K562 (cell line): ENCODE data around the gene ITGA11. TPM values are rescaled to one million over a fixed set of nuclear protein-coding genes. Genes with fewer than 3 reads are reported as not detected.

Experiments used
- ATAC-seq: fragments of 200-7000 bp; cut with Tn5 transposase; 3 replicates; pipeline ENCODE4 v1.9.1; 2020; ENCODE audit warnings: moderate library complexity
- BruUV-seq: library from RNA; stranded (reverse); fragments of 400-500 nt; replicated peaks from 2 replicates; lab custom pipeline; 2021; lab: Mats Ljungman, UMichigan
- CTCF ChIA-PET: fragments of 300-600 bp; formaldehyde crosslinking; extraction: SDS; loops from one replicate; lab custom pipeline; 2021; ENCODE audit warnings: low intra/inter-chr PET ratio; lab: Yijun Ruan, JAX
- POLR2A ChIA-PET: fragments of 300-600, 350-650 bp; sonication (Branson Sonifier 250); formaldehyde crosslinking; extraction: SDS; loops from one replicate; lab custom pipeline; 2021; ENCODE audit warnings: antibody characterized with exemption, inconsistent platforms; lab: Yijun Ruan, JAX
- DNase-seq, 4 experiments: peaks; one replicate each; pipeline versions ENCODE4 v3.0.0 to v3.0.0-alpha.2; 2011 to 2018; ENCODE audit warnings: low spot score in 3 of 4, mixed read lengths in 3 of 4; ENCODE audit errors: extremely low read depth in 1 of 4
- FAIRE-seq: peaks from 2 replicates; lab custom pipeline; 2011; peaks lifted over from hg19 to GRCh38; lab: Jason Lieb, UNC
- H2AFZ ChIP-seq: 2 replicates; pipeline ENCODE4 v1.6.0; 2011; ENCODE audit warnings: low read depth, low read length, control low read depth, inconsistent platforms
- H3K27ac ChIP-seq: fragments of 200-600 bp; 3 replicates; pipeline ENCODE4 v1.8.0; 2011; ENCODE audit warnings: low read depth, mild to moderate bottlenecking, control low read depth, inconsistent platforms, low read length, moderate library complexity, mixed read lengths; ENCODE audit errors: extremely low read depth
- H3K27me3 ChIP-seq, 2 experiments: fragments of 300-600 bp in 1 of 2; 2 replicates in 1 of 2; 3 replicates in 1 of 2; pipeline versions ENCODE4 v1.6.0 to v1.8.0; 2011; ENCODE audit warnings: inconsistent platforms in 2 of 2, low read length in 2 of 2, mild to moderate bottlenecking in 1 of 2, mixed read lengths in 1 of 2, moderate library complexity in 1 of 2; ENCODE audit not compliant: control insufficient read depth in 2 of 2, insufficient read depth in 2 of 2
- H3K36me3 ChIP-seq: fragments of 300-600 bp; 3 replicates; pipeline ENCODE4 v1.8.0; 2011; ENCODE audit warnings: mild to moderate bottlenecking, low read length, inconsistent platforms; ENCODE audit not compliant: control insufficient read depth, insufficient read depth
- H3K4me1 ChIP-seq, 2 experiments: fragments of 200-600 bp in 1 of 2; replicated peaks in 1 of 2; 2 replicates in 1 of 2; 3 replicates in 1 of 2; pipeline versions ENCODE4 v1.5.1 to v1.8.0; 2011; ENCODE audit warnings: inconsistent platforms in 2 of 2, low read length in 2 of 2, mild to moderate bottlenecking in 1 of 2, mixed read lengths in 1 of 2, moderate library complexity in 1 of 2; ENCODE audit not compliant: control insufficient read depth in 2 of 2, insufficient read depth in 2 of 2
- H3K4me2 ChIP-seq: 2 replicates; pipeline ENCODE4 v1.6.1; 2011; ENCODE audit warnings: low read length, control low read depth, inconsistent platforms, mixed read lengths; ENCODE audit not compliant: insufficient read depth
- H3K4me3 ChIP-seq: fragments of 200-600 bp; sonication (generic), shearing (Covaris generic); 2 replicates; pipeline ENCODE4 v1.5.1; 2016; ENCODE audit warnings: control low read depth, inconsistent platforms
- H3K79me2 ChIP-seq: fragments of 200-600 bp; 3 replicates; pipeline ENCODE4 v1.8.0; 2011; ENCODE audit warnings: low read length, inconsistent platforms; ENCODE audit not compliant: control insufficient read depth, insufficient read depth
- H3K9ac ChIP-seq, 2 experiments: 2 replicates each; pipeline versions ENCODE4 v1.6.0 to v1.6.1; 2011; ENCODE audit warnings: low read depth in 2 of 2, low read length in 2 of 2, control low read depth in 1 of 2, inconsistent platforms in 1 of 2, mild to moderate bottlenecking in 1 of 2, mixed read lengths in 1 of 2; ENCODE audit not compliant: insufficient read depth in 1 of 2
- H3K9me1 ChIP-seq: one replicate; pipeline ENCODE4 v1.6.0; 2011; ENCODE audit warnings: inconsistent platforms, mild to moderate bottlenecking, low read length, moderate library complexity; ENCODE audit not compliant: control insufficient read depth, insufficient read depth
- H3K9me3 ChIP-seq: replicated peaks from 2 replicates; pipeline ENCODE4 v1.5.1; 2011; ENCODE audit warnings: low read depth, low read length, inconsistent platforms; ENCODE audit not compliant: control insufficient read depth, insufficient read depth
- H4K20me1 ChIP-seq: replicated peaks from 2 replicates; pipeline ENCODE4 v1.6.1; 2011; ENCODE audit warnings: low read length, inconsistent platforms, mixed read lengths; ENCODE audit not compliant: control insufficient read depth, insufficient read depth
- HDAC1 ChIP-seq, 2 experiments: fragments of 450-650 bp; IDR thresholded peaks; 2 replicates each; pipeline ENCODE4 v1.6.1; 2016 to 2017; ENCODE audit warnings: inconsistent platforms in 1 of 2, mild to moderate bottlenecking in 1 of 2, moderate library complexity in 1 of 2
- NFE2 ChIP-seq: IDR thresholded peaks from 2 replicates; pipeline ENCODE4 v1.6.1; 2014; ENCODE audit warnings: antibody characterized with exemption, low read depth
- SETDB1 ChIP-seq: IDR thresholded peaks from one replicate; pipeline ENCODE4 v1.6.1; 2012; ENCODE audit warnings: low read length, control low read depth, inconsistent platforms
- TOE1 ChIP-seq, 2 experiments: fragments of 450-650 bp in 1 of 2; sonication (generic) in 1 of 2; formaldehyde crosslinking in 1 of 2; IDR thresholded peaks; 2 replicates each; pipeline versions ENCODE4 v1.7.1 to v1.8.0; 2016 to 2022; ENCODE audit warnings: borderline replicate concordance in 2 of 2, mild to moderate bottlenecking in 2 of 2, antibody characterized with exemption in 1 of 2, inconsistent platforms in 1 of 2, low read depth in 1 of 2, missing genetic modification reagents in 1 of 2, moderate library complexity in 1 of 2
- WGBS: fragments of 100-300 bp; shearing (Covaris generic); methylation state at CpG from one replicate; pipeline ENCODE4 v1.1.6; 2016; ENCODE audit warnings: low coverage, mixed read lengths; ENCODE audit not compliant: insufficient coverage; ENCODE audit errors: missing lambda C conversion rate; 5-methylcytosine and 5-hydroxymethylcytosine counted together
- in situ Hi-C: fragments of 300-500 bp; cut with MboI; formaldehyde crosslinking; loops from 4 replicates; pipeline ENCODE4 v1.15.0; 2018; ENCODE audit warnings: inconsistent platforms, mixed read lengths
- intact Hi-C: fragments of 100-400 bp; cut with micrococcal nuclease; formaldehyde crosslinking; loops from 2 replicates; pipeline ENCODE4 v1.14.2; 2022
- polyA plus RNA-seq, 8 experiments: library from polyadenylated mRNA; depleted of rRNA in 4 of 8; stranded (reverse) in 5 of 8; unstranded in 3 of 8; fragments of >200 nt; fragmentation: Nextera tagmentation in 2 of 8; fragmentation: Illumina TruSeq in 1 of 8; extraction: Ambion mirVana in 2 of 8; extraction: Trizol in 1 of 8; gene quantifications; 2 replicates each; pipeline versions ENCODE4 v1.2.1 to v1.2.3, GENCODE V29; 2011 to 2014; ENCODE audit warnings: inconsistent platforms in 1 of 8, missing spikeins in 1 of 8
- total RNA-seq, 7 experiments: library from RNA; depleted of rRNA in 6 of 7; stranded (reverse); fragments of >200 nt in 6 of 7; fragmentation: Illumina TruSeq in 2 of 7; extraction: Trizol in 2 of 7; gene quantifications; 2 replicates each; pipeline versions ENCODE4 v1.2.1 to v1.2.3, GENCODE V29; 2011 to 2021; ENCODE audit warnings: low replicate concordance in 1 of 7

Gene ITGA11
- total and polyA plus RNA-seq, 9 of the 15 experiments (the other 6 are each of a cell fraction or from before 2014, with no cell fraction given): 0.01 TPM; not detected in 8

- TF ChIP-seq NFE2: no peak
- TF ChIP-seq TOE1 (IDR thresholded peaks at IDR 0.05; ENCODE audit: borderline replicate concordance): no peak
- TF ChIP-seq TOE1 (CRISPR knock-in tag; IDR thresholded peaks at IDR 0.05; ENCODE audit: borderline replicate concordance, low read depth): no peak
- TF ChIP-seq SETDB1: no peak
- no peak for TF ChIP-seq HDAC1 (IDR thresholded peaks at IDR 0.05)
- POLR2A ChIA-PET: no interaction called here
- ATAC-seq (no peak), DNase-seq (no peak), FAIRE-seq (no peak)
- WGBS: 18% methylated on average over 7 of the region's 11 CpGs
- Histone ChIP-seq H2AFZ (no peak overlapping the region), H3K27ac (no peak overlapping the region), H3K36me3 (no peaks in the 10 kb centered on the region), H3K79me2 (no peaks in the 10 kb centered on the region), H3K9me3 (no peaks in the 10 kb centered on the region), H4K20me1 (no peaks in the 10 kb centered on the region), H3K9ac (no peak overlapping the region), H3K4me2 (no peak overlapping the region), H3K9me1 (no peaks in the 10 kb centered on the region), H3K4me1 (peaks cover 0 to 4% of the 10 kb centered on the region in 2 experiments; a peak in 2 of 5 replicates), H3K27me3 (peaks cover 0 to 10% of the 10 kb centered on the region in 2 experiments; a peak in 3 of 5 replicates), H3K4me3 (no peak overlapping the region)
- in situ Hi-C loops (loop anchor here (5.0 kb wide), 1 partner anchor 746 kb away; no protein-coding TSS in a partner anchor), intact Hi-C loops (no loop called here)
- no TSS peak for BruUV-seq
- CTCF ChIA-PET: no interaction called here
Measured at GRCh38 chr15:68401496-68402431, 30.2 kb downstream of the ITGA11 start.
